OCI-LY1 (cell line): ENCODE measurements around the gene SLAMF8.

Experiments
- EZH2 ChIP-seq: fragments of 200-600 bp; sonication (generic), shearing (Covaris generic); IDR thresholded peaks from 2 replicates; pipeline ENCODE4 v1.8.0; 2017; ENCODE audit warnings: borderline replicate concordance, mixed run types, mild to moderate bottlenecking, antibody characterized with exemption, low read length, moderate library complexity, mixed read lengths
- TF ChIP-seq, protein P1 (sequence below): fragments of 200-600 bp; sonication (generic), shearing (Covaris generic); IDR thresholded peaks from 2 replicates; pipeline ENCODE4 v1.5.1; 2017; ENCODE audit warnings: mild to moderate bottlenecking, antibody characterized with exemption, low read length, moderate library complexity, mixed read lengths

DNA sequence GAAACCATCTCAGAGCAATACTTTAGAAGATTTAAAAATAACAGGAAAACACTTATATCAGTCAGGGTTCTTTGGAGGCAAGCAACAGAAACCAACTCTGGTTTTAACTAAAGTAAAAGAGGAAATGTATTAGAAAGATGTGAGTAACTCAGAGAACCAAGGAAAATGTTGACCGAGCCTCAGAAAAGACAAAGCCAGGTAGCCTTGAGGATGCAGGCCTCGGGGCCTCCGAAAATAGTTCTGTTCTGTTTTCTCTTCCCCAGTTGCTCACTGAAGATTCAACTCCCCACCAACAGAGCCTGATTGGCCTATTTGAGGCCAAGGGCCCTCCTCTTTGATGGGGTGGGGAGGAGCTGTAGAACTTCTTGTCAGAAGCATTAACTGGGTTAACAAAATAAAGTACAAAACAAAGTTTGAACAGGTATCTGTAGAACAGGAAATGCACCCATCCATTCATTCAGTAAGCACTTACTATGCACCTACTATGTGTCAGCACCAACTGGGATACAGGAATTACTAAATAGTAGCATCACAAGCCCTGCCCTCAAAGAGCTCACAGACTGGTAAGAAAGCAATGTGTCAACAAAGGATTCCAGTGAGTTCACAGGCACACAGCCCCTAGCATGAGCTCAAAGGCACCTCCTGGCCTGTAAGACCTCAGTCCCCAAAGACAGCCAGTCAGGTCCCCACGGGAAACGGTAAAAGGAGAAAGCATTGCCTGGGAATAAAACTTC lies 12.6 kb downstream of the SLAMF8 start:
- TF ChIP-seq, protein P1, sequence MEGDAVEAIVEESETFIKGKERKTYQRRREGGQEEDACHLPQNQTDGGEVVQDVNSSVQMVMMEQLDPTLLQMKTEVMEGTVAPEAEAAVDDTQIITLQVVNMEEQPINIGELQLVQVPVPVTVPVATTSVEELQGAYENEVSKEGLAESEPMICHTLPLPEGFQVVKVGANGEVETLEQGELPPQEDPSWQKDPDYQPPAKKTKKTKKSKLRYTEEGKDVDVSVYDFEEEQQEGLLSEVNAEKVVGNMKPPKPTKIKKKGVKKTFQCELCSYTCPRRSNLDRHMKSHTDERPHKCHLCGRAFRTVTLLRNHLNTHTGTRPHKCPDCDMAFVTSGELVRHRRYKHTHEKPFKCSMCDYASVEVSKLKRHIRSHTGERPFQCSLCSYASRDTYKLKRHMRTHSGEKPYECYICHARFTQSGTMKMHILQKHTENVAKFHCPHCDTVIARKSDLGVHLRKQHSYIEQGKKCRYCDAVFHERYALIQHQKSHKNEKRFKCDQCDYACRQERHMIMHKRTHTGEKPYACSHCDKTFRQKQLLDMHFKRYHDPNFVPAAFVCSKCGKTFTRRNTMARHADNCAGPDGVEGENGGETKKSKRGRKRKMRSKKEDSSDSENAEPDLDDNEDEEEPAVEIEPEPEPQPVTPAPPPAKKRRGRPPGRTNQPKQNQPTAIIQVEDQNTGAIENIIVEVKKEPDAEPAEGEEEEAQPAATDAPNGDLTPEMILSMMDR = no peak
- TF ChIP-seq EZH2 = no peak
